Natural killer cell (primary cell): ENCODE measurements around the gene BBOX1. TPM values are rescaled to one million over a fixed set of nuclear protein-coding genes. Genes with fewer than 3 reads are reported as not detected.

Experiments used
- ATAC-seq, 3 donors: fragments of 150-1000 bp in 2 of 3; fragments of 200-7000 bp in 1 of 3; cut with Tn5 transposase; 1 replicate in 1 of 3; 2 replicates in 2 of 3; pipeline ENCODE4 v1.10.0; 2021; ENCODE audit warnings: mild to moderate bottlenecking in 2 of 3, moderate library complexity in 2 of 3
- DNase-seq, 2 donors: peaks; one replicate each; pipeline versions ENCODE4 v3.0.0 to v3.0.0-alpha.2; 2013 to 2021; ENCODE audit warnings: mixed read lengths in 1 of 2
- H3K27ac ChIP-seq: one replicate; pipeline ENCODE4 v1.5.1; 2013; ENCODE audit warnings: mild to moderate bottlenecking, low read length
- H3K27me3 ChIP-seq: one replicate; pipeline ENCODE4 v1.6.1; 2013; ENCODE audit warnings: low read length; ENCODE audit not compliant: control insufficient read depth, insufficient read depth
- H3K36me3 ChIP-seq: one replicate; pipeline ENCODE4 v1.6.1; 2013; ENCODE audit warnings: low read length; ENCODE audit not compliant: control insufficient read depth, insufficient read depth
- H3K4me1 ChIP-seq: one replicate; pipeline ENCODE4 v1.6.1; 2013; ENCODE audit warnings: low read length; ENCODE audit not compliant: control insufficient read depth, insufficient read depth
- H3K4me3 ChIP-seq: one replicate; pipeline ENCODE4 v1.5.1; 2013; ENCODE audit warnings: low read length
- H3K9me3 ChIP-seq: one replicate; pipeline ENCODE4 v1.6.1; 2013; ENCODE audit warnings: low read length; ENCODE audit not compliant: control insufficient read depth, insufficient read depth
- H3K27ac Mint-ChIP-seq, 2 donors: one replicate each; pipeline ENCODE4 v1.8.0; 2022; ENCODE audit warnings: mild to moderate bottlenecking in 2 of 2, mixed read lengths in 2 of 2, moderate library complexity in 1 of 2
- H3K27me3 Mint-ChIP-seq, 2 donors: one replicate each; pipeline ENCODE4 v1.8.0; 2022; ENCODE audit warnings: low read depth in 2 of 2, mixed read lengths in 2 of 2
- H3K36me3 Mint-ChIP-seq: one replicate; pipeline ENCODE4 v1.8.0; 2022; ENCODE audit warnings: mixed read lengths
- H3K4me1 Mint-ChIP-seq, 2 donors: one replicate each; pipeline ENCODE4 v1.8.0; 2022; ENCODE audit warnings: mixed read lengths in 2 of 2
- H3K4me3 Mint-ChIP-seq: one replicate; pipeline ENCODE4 v1.8.0; 2022; ENCODE audit warnings: mild to moderate bottlenecking, moderate library complexity, mixed read lengths
- H3K9me3 Mint-ChIP-seq, 2 donors: one replicate each; pipeline ENCODE4 v1.8.0; 2022; ENCODE audit warnings: mixed read lengths in 2 of 2
- WGBS: methylation state at CpG from one replicate; pipeline ENCODE4 v1.1.7; 2013; ENCODE audit warnings: missing lambda C conversion rate; ENCODE audit not compliant: insufficient coverage; 5-methylcytosine and 5-hydroxymethylcytosine counted together
- intact Hi-C: fragments of 100-400 bp; cut with micrococcal nuclease; formaldehyde crosslinking; loops from one replicate; pipeline ENCODE4 v1.14.2; 2022
- total RNA-seq, 4 donors: library from RNA; stranded (reverse); fragments of 120-200 nt in 1 of 4; gene quantifications; one replicate each; pipeline versions ENCODE4 v1.2.3 to v1.2.4, GENCODE V29; 2013 to 2022
- TF ChIP-seq, protein P1 (sequence below): fragments of 200-600 bp; IDR thresholded peaks from one replicate; pipeline ENCODE4 v1.8.0; 2022; ENCODE audit warnings: antibody characterized with exemption

The BBOX1 gene, protein sequence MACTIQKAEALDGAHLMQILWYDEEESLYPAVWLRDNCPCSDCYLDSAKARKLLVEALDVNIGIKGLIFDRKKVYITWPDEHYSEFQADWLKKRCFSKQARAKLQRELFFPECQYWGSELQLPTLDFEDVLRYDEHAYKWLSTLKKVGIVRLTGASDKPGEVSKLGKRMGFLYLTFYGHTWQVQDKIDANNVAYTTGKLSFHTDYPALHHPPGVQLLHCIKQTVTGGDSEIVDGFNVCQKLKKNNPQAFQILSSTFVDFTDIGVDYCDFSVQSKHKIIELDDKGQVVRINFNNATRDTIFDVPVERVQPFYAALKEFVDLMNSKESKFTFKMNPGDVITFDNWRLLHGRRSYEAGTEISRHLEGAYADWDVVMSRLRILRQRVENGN
- not detected for total RNA-seq
- not detected for total RNA-seq (2013)

DNA sequence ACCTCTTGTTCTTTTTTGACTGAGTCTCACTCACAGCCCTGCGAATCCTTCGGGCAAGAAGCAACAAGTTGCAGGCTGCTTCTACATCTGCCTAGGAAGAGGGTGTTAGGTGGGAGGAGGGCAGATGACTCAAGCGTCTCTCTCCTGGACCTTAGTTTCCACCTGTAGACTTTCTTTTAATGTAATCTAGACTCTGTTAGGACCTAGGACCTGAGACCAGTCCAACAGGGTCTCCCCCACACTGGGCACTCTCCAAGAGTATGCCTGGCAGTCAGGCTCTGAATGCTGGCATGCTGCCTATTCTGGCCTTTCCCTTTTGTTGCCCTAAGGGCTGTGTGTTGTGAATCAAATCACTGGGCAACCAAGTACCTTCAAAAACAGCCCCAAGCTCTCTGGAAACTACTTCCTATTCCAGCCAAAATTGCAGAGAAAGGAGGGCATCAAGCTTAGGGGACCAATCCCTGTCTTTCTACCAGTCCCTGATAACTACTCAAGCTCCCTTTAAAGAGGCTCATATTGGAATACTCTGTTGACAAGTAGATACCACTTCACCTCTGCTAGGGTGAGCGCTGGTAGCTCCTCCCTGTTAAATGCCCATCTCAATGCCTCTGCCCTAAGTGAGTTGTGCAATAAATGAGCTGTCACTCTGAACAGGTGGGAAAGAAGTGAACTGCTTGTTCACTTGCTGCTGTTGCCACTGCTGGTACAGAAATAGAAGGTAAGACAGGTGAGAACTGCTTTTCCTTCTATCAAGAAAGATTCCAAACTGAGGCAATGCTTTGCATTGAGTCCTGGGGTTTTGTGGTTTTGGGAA lies at the start of gene BBOX1:
BBOX1 (plus strand) TSS at position 514 of the 814 bp plus-strand sequence. CDS start 14,616 bp downstream, outside the sequence.
- Histone ChIP-seq H3K27me3 (no peaks in the 10 kb centered on the region), H3K4me1 (no peaks in the 10 kb centered on the region), H3K27ac (no peak within 1 kb of the TSS), H3K4me3 (no peak within 1 kb of the TSS), H3K9me3 (no peaks in the 10 kb centered on the region), H3K36me3 (no peaks in the 10 kb centered on the region)
- WGBS = 87% methylated on average over 3 of the region's 4 CpGs
- DNase-seq (no peak), ATAC-seq (no peak)
- intact Hi-C loops = no loop called here
- Mint-ChIP-seq H3K4me1 (no peaks in the 10 kb centered on the region), H3K36me3 (no peaks in the 10 kb centered on the region), H3K9me3 (peaks cover 13 to 14% of the 10 kb centered on the region in 2 donors), H3K4me3 (no peak within 1 kb of the TSS), H3K27ac (no peak within 1 kb of the TSS), H3K27me3 (no peaks in the 10 kb centered on the region)
- TF ChIP-seq, protein P1, sequence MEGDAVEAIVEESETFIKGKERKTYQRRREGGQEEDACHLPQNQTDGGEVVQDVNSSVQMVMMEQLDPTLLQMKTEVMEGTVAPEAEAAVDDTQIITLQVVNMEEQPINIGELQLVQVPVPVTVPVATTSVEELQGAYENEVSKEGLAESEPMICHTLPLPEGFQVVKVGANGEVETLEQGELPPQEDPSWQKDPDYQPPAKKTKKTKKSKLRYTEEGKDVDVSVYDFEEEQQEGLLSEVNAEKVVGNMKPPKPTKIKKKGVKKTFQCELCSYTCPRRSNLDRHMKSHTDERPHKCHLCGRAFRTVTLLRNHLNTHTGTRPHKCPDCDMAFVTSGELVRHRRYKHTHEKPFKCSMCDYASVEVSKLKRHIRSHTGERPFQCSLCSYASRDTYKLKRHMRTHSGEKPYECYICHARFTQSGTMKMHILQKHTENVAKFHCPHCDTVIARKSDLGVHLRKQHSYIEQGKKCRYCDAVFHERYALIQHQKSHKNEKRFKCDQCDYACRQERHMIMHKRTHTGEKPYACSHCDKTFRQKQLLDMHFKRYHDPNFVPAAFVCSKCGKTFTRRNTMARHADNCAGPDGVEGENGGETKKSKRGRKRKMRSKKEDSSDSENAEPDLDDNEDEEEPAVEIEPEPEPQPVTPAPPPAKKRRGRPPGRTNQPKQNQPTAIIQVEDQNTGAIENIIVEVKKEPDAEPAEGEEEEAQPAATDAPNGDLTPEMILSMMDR = no peak

DNA sequence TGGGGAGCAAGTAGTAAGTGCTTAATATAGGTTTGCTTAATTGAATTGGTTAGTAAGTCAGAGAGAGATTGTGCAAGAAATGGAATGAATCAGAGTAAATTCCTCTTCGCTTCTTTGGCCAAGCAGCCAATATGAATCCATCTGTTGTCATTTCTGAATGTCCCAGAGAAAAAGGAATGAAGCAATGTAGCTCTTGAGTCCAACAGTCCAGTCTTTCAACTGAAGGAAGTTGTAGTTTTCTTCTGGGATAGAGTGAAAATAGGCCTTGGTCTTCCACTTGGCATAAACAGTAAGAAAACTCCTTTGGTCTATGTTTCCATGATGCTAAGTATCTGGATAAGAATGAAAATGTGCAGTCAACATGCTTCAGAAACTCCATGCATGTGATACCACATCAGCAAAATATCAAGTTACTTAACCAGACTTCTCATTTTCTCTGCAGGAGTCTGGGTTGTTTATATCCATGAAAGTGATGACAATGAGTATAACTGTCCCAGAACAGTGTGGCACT lies 48.5 kb upstream of the BBOX1 start:
- Mint-ChIP-seq H3K27me3 (no peaks in the 10 kb centered on the region), H3K36me3 (peaks cover 7% of the 10 kb centered on the region), H3K4me1 (no peaks in the 10 kb centered on the region), H3K4me3 (no peak overlapping the region), H3K27ac (no peak overlapping the region), H3K9me3 (peaks cover 10 to 11% of the 10 kb centered on the region in 2 donors)
- ATAC-seq (no peak), DNase-seq (no peak)
- H3K4me1 ChIP-seq = no peaks in the 10 kb centered on the region
- peaks cover 8% of the 10 kb centered on the region for H3K9me3 ChIP-seq
- intact Hi-C loops = no loop called here
- H3K27ac ChIP-seq = no peak overlapping the region
- TF ChIP-seq, protein P1 = no peak
- 64% methylated on average over 1 of the region's 1 CpG for WGBS
- H3K4me3 ChIP-seq = no peak overlapping the region
- H3K36me3 ChIP-seq = no peaks in the 10 kb centered on the region
- H3K27me3 ChIP-seq = no peaks in the 10 kb centered on the region

GRCh38 chr11:26993965-26994457 lies 46.6 kb upstream of the BBOX1 start, which contains the start of gene FIBIN:
Gene FIBIN (plus strand): TSS chr11:26994112. CDS start chr11:26994527, 415 bp downstream.
- H3K9me3 Mint-ChIP-seq = peaks cover 4 to 5% of the 10 kb centered on the region in 2 donors
- H3K4me1 ChIP-seq = no peaks in the 10 kb centered on the region
- intact Hi-C loops = no loop called here
- ATAC-seq (no peak), DNase-seq (no peak)
- H3K27me3 Mint-ChIP-seq = no peaks in the 10 kb centered on the region
- no peak within 1 kb of the TSS for H3K4me3 Mint-ChIP-seq
- H3K4me1 Mint-ChIP-seq = no peaks in the 10 kb centered on the region
- WGBS = 18% methylated on average over 21 of the region's 22 CpGs
- no peaks in the 10 kb centered on the region for H3K36me3 ChIP-seq
- H3K27me3 ChIP-seq = no peaks in the 10 kb centered on the region
- H3K9me3 ChIP-seq = peaks cover 8% of the 10 kb centered on the region
- H3K27ac ChIP-seq = no peak within 1 kb of the TSS
- H3K4me3 ChIP-seq = no peak within 1 kb of the TSS
- TF ChIP-seq, protein P1 = no peak
- H3K27ac Mint-ChIP-seq = no peak within 1 kb of the TSS
- H3K36me3 Mint-ChIP-seq = peaks cover 7% of the 10 kb centered on the region
